IMR-90 (cell line): Measurements from ENCODE around the gene ABCB9.

Experiments used
- CHD1 ChIP-seq: IDR thresholded peaks from 2 replicates; pipeline ENCODE4 v1.6.1; 2012; ENCODE audit warnings: low read depth, low read length, improper control_type of control experiment
- MAFK ChIP-seq: IDR thresholded peaks from 2 replicates; pipeline ENCODE4 v1.6.1; 2012; ENCODE audit warnings: low read depth, low read length, improper control_type of control experiment
- MXI1 ChIP-seq: IDR thresholded peaks from 2 replicates; pipeline ENCODE4 v1.6.1; 2012; ENCODE audit warnings: low read depth, mild to moderate bottlenecking, low read length, moderate library complexity, borderline replicate concordance
- POLR2A ChIP-seq: IDR thresholded peaks from 2 replicates; pipeline ENCODE4 v1.6.1; 2012; ENCODE audit warnings: mild to moderate bottlenecking, low read depth, low read length
- RAD21 ChIP-seq: IDR thresholded peaks from 2 replicates; pipeline ENCODE4 v1.6.1; 2012; ENCODE audit warnings: low read length, improper control_type of control experiment
- RFX5 ChIP-seq: IDR thresholded peaks from 2 replicates; pipeline ENCODE4 v1.8.0; 2012; ENCODE audit warnings: low read depth, mild to moderate bottlenecking, low read length, moderate library complexity
- SMC3 ChIP-seq: fragments of 150-350 bp; IDR thresholded peaks from 2 replicates; pipeline ENCODE4 v1.6.1; 2016; ENCODE audit warnings: low read depth, mild to moderate bottlenecking, antibody characterized with exemption, low read length, moderate library complexity
- TF ChIP-seq, protein P1 (sequence below): conservative IDR thresholded peaks from 2 replicates; pipeline ENCODE4 v1.5.1; 2012; ENCODE audit warnings: mild to moderate bottlenecking, low read depth, low read length, improper control_type of control experiment
- TF ChIP-seq, protein P2 (sequence below): fragments of 150-350 bp; IDR thresholded peaks from 2 replicates; pipeline ENCODE4 v1.6.1; 2016; ENCODE audit warnings: low read depth, mild to moderate bottlenecking, low read length, moderate library complexity, borderline replicate concordance

GRCh38 chr12:122990561-122990960 is 24.3 kb upstream of the ABCB9 start:
- TF ChIP-seq, protein P1, sequence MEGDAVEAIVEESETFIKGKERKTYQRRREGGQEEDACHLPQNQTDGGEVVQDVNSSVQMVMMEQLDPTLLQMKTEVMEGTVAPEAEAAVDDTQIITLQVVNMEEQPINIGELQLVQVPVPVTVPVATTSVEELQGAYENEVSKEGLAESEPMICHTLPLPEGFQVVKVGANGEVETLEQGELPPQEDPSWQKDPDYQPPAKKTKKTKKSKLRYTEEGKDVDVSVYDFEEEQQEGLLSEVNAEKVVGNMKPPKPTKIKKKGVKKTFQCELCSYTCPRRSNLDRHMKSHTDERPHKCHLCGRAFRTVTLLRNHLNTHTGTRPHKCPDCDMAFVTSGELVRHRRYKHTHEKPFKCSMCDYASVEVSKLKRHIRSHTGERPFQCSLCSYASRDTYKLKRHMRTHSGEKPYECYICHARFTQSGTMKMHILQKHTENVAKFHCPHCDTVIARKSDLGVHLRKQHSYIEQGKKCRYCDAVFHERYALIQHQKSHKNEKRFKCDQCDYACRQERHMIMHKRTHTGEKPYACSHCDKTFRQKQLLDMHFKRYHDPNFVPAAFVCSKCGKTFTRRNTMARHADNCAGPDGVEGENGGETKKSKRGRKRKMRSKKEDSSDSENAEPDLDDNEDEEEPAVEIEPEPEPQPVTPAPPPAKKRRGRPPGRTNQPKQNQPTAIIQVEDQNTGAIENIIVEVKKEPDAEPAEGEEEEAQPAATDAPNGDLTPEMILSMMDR = no peak
- no peak for TF ChIP-seq POLR2A
- no peak for TF ChIP-seq CHD1
- no peak for TF ChIP-seq SMC3
- TF ChIP-seq, protein P2, sequence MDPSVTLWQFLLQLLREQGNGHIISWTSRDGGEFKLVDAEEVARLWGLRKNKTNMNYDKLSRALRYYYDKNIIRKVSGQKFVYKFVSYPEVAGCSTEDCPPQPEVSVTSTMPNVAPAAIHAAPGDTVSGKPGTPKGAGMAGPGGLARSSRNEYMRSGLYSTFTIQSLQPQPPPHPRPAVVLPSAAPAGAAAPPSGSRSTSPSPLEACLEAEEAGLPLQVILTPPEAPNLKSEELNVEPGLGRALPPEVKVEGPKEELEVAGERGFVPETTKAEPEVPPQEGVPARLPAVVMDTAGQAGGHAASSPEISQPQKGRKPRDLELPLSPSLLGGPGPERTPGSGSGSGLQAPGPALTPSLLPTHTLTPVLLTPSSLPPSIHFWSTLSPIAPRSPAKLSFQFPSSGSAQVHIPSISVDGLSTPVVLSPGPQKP = no peak
- no peak for TF ChIP-seq RFX5
- no peak for TF ChIP-seq MXI1
- TF ChIP-seq RAD21 = no peak
- no peak for TF ChIP-seq MAFK
